GM21529 (cell line): ENCODE data around the gene NCAPH2.

Experiments used
- ATAC-seq: cut with Tn5 transposase; IDR thresholded peaks from one replicate; pipeline ENCODE4 v1.9.1; 2021; ENCODE audit not compliant: unreplicated experiment

Gene NCAPH2

DNA sequence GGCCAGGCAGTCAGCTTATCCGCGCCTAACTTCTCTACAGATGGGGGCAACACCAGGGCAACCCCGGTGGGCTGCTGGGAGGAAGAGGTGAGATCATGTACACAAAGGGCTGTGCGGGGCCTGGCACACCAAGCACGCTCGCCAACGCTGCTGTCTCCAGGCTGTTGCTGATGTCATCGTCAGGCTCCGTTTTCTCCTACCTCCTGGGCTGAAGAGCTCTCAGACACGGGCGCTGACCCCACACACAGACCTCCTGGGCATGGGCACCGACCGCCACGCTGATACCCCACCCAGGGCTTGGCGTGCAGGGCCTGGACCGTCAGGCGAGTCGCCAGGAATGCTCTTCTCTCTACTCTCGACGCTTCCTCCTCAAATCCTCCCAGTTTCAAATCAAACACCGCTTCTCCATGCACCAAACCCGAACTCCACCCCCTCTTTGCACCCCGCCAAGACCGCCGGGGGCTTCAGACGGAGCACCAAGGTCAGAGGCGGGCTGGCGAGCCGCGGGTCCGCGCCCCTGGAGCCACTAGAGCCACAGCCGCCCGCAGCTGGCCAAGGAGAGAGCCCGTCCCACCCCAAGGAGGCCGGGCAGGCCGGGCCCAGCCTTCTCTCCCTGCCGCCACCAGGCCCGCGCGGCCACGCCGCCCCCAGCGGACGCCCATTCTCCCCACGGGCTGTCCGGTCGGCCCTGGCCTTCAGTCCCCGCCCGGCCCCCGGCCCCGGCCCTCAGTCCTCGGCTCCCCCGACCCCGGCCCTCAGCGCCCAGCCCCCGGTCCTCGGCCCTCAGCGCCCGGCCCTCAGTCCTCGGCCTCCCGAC, 34.0 kb upstream of the NCAPH2 start:
- no peak for ATAC-seq

DNA sequence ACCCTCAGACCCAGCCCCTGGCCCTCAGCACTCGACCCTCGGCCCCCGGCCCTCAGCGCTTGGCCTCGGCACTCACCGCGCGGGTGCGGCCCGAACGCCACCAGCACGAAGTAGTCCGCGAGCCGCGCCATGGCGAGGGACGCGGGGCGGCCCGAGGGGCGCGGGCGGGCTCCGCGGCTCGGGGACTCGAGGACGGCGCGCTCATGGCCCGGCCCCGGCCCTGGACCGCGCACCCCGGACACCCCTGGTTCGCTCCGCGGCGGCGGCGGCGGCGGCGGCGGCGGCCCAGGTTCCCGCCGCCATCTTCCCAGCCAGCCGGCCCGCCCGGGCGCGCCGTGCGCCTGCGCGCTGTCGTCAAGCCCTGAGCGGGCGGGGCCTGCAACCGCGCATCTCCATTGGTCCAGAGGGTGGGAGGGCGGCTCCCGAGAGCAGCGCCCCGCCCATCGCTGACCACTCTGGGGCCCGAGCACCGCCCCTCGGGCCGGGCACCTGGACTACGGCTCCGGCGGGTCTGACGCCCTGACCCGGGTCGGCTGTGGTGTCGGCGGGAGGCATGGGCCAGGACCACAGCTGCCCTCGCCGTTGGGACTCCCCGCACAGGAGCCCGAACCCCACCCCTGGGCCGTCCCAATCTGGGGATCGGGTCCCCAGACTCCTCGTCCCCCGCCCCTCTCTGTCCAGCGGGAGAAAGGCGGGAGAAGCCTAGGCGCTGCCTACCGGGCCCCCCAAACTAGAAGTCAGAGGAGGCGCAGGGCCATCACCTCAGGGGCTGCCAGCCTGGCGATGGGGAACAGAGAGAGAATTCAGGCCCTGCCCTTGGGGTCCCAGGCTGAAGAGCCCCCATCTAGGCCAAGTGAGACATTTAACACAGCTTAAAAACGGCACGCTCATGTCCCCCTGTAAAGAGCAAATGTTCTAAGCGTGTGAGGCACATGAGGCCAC, 33.0 kb upstream of the NCAPH2 start, which contains the start of gene SBF1:
Gene SBF1, minus strand, starts transcription at position 326 of the 942 bp plus-strand sequence. Its CDS starts 195 bp downstream, at position 131.
- peak; percentile 61 for ATAC-seq

DNA sequence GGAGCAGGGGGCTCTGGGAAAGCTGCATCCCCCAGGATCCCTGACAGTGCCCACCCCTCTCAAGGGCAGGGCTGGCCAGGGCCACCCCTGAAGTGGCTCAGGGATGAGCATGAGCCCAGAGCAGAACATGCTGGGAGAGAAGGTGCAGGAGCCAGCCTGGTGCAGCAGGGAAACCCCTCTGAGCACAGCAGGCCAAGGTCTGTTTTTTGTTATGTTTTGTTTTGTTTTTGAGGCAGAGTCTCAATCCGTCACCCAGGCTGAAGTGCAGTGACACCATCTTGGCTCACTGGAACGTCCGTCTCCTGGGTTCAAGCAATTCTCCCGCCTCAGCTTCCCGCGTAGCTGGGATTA, 32.4 kb upstream of the NCAPH2 start:
- no peak for ATAC-seq

DNA sequence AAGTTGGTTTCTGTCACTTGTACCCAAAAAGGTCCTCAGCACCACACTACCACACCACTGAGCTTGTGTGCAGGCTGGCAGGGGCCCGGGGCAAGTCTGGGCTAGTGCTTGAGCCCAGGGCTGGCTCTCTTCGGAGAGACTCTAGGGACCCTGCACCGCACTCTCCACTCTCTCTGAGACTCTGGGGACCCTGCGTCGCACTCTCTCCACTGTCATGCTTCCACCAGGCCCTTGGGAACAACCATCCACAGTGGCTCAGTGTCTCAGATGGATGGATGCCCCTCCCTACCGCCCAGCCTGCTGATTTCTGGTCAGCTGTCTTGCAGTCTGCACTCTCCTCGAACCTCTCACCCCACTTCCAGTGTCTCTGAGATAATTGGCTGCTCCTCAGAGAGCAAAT, 31.2 kb upstream of the NCAPH2 start:
- no peak for ATAC-seq

DNA sequence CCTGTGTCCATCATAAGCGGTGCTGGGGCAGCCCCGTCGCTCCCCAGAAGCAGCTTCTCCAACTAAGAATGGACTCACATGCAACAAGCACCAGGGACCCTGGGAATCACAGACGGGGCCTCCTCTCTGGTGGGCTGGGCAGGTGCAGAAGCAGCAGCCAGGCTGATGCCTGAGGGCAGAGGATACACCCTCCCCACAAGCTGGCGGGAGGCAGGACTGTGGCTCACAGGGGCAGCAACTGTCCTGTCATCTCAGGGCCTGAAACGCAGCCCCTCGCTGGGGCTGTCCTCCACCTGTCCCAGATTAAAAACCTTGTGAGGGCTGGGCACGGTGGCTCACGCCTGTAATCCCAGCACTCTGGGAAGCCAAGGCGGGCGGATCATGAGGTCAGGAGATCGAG, 30.1 kb upstream of the NCAPH2 start:
- ATAC-seq, result no peak

DNA sequence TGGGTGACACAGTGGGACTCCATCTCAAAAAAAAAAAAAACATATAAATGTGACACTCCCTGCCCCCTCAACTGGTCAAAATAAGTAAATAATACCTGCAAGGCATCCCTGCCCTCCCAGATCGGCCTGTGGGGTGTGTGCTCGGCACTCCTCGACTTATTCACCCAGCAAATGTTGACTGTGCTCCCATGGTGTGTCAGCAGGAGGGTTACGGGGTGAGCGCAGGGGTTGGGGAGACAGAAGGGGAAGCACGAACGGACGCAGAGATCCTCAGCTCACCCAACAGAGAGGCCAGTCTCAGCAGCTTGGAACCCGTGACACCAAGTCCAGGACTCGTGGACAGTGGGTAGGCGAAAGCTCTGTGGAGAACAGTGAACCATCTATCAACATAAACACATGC, 28.3 kb upstream of the NCAPH2 start:
- no peak for ATAC-seq

DNA sequence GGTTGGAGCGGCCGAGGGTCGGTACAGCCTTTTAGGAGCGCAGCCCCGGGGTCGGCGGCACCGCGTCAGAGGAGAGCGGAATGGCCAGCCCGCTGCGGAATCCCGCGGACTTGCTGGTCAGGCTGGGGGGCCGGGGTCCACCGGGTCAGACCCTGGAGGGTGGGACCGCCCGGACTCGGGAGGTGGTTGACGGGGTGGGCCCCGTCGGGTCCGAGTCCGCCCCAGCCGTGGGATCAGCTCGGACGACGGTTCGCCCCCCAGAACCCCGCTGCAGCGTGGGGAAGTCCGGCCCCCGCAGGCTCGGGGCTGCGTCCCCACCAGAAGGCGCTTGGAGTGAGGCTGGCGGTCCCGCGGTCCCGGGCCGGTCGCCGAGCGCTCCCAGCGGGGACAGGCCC, 27.0 kb upstream of the NCAPH2 start:
- ATAC-seq, result no peak

DNA sequence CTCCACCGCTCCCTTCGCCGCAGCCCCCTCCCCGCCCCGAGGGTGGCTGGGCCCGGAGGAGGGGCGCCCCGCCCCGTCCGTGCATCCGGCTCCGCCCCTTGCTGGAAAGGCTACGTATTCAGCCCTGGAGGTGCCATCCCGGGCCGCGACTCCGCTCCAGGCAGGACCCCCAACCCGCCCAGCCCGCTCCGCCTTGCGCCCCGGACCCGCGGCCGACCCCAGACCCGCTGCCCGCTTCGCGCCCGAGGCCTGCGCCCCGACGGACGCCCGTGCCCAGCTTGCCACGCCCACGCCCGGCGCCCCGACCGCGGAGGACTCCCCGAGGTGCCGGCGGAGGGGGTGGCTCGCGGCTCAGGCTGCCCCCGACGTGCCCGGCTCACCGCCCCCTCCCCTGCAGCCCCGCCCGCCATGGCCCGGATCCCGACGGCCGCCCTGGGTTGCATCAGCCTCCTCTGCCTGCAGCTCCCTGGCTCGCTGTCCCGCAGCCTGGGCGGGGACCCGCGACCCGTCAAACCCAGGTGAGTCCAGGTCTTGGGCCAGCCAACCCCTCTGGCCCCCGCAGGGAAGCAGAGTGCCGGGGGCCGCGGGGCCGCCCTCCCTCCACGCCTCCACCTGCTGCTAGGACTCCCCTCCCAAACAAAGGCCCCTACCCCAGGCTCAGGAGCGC, 26.5 kb upstream of the NCAPH2 start, which contains the start of gene ADM2:
Gene ADM2, plus strand, starts transcription at position 104 of the 667 bp plus-strand sequence. Its CDS starts 305 bp downstream, at position 409.
- ATAC-seq, result no peak

DNA sequence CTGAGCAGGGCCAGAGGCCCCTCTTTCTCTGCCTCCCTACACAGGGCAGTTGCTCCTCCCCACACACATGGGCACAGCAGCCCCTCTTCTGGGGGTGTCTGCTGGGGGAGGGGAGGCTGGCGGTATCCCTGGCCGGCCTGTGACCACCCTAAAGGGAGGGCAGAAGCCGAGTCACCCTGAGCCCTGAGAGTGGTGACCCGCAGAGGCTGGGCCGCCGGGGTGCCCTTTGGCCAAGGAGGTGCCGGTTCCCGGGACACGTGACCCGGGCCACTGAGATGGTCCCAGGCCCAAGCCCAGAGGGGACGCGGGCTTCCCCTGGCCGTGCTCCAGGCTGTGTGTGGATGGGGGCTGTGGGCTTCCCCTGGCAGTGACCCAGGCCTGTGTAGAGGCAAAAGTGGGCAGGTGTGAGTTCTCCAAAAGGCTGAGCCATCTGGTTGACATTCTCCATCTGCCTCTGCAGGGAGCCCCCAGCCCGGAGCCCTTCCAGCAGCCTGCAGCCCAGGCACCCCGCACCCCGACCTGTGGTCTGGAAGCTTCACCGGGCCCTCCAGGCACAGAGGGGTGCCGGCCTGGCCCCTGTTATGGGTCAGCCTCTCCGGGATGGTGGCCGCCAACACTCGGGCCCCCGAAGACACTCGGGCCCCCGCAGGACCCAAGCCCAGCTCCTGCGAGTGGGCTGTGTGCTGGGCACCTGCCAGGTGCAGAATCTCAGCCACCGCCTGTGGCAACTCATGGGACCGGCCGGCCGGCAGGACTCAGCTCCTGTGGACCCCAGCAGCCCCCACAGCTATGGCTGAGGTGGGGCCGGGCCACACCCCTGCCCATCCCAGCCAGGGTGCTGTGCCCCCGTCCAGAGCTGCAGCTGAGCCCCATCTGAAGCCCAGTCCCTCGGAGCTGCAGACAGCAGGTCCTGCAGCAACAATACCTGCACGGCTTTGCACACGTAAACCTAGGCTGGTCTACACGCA, 25.6 kb upstream of the NCAPH2 start:
- no peak for ATAC-seq

DNA sequence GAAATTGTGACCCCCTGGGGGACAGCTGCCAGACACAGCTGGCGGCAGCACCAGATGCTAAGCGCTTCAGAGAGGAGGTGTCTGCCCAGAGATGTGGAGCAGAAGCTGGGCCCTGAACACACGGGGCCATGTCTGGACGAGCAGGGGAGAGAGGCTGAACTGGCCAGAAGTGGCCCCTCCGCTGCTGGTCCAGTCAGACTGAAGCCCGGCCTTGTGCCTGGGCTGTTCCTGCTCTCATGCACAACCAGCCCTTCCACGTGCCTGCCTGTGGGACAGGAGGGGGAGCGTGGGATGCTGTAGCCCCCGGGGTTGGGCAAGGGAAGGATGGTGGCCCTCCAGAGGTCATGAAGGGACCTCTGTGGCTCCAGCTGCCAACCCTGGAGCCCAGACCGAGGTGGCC, 24.9 kb upstream of the NCAPH2 start:
- ATAC-seq, result no peak

DNA sequence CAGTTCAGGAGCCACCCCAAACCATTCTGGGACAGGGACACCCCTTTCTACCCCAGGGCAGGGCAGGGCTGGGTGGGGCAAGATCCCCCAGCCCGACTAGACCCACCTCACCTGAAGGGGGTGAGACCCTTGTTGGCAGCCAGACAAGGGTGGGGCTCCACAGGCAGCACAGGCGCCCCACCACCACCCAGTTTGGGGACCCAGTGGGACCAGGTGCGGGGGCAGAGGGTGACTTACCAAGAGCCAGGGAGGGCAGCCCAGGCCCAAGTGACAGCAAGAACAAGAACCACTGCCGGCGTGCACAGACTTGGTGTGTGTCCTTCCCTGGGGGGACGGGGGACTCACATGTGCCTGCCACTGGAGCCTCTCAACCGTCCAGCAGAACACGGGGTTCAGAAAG, 24.5 kb upstream of the NCAPH2 start:
- no peak for ATAC-seq

DNA sequence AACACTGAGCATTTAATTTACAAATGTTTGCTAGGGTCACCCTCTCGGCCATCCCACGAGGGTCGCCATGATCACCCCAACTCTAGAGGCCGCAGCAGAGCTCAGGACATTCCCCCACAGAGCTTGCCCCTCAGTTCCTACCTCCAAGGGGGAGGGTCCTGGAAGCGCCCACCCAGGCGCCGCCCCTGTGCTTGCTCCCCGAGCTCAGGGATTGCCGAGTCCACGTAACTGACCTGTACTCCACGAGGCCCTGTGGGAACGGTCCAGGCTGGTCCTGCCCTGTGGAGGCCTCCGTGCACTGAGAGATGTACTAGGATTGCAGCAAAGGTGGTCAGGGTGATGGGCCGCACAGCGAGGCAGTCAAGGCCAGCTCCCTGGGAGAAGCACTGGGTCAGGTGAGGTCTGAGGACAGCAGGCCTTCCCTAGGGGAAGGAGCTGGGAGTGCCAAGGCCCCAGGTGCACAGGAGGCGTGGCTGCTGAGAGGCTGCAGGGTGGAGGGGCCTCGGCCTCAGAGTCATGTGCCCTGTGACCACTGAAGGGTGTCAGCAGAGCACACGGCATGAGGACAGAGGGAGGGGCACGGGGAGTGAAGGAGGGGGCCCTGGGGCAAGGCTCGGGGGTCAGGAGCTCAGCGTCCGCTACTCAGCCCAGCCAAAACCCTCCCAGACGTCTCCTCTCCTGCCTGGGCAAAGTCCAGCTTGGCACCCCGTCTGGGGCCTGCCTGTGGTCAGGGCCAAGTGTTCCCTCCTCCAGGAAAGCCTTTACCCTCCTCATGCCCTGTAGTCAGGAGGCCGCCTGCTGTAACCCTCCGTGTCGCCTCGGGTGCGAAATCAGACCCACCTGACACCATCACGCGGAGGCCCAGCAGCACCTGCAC, 23.8 kb upstream of the NCAPH2 start:
- no peak for ATAC-seq

DNA sequence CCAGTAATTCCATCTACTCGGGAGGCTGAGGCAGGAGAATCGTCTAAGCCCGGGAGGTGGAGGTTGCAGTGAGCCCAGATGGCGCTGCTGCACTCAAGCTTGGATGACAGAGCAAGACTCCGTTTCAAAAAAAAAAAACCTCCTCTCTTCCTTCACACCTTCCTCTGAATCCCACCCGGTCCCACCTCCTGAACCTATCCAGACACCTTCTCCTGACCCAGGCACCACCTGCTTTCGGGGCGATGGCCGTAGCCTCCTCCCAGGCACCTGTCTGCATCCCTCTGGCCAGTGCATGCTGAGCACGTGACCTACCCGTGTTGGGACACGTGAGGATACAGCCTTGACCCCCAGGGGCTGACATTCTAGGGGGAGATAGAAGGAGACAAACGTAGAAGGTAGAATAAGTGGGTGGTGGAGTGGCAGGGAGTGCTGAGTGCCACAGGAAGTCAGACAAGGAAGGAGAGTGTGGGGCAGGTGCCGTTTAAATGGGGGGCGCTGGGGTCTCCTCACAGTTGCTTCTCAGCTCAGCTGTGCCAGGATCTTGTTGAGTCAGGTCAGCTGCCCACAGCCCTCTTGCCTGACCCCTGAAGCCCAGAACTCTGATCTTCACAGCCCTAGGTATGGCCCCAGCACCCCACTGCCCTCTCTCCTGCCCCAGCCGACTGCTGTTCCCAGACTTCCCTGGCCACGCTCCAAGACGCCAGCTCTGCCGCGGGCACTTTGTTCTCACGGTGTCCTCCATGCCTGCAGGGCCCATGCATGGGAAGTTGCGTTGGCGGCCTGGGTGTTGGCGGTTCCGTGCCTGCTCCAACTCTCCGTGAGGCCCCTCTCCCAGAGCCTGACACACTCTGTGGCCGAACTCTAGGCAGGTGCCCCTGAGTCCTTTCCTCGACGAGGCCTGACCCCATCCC, 22.5 kb upstream of the NCAPH2 start:
- ATAC-seq, result no peak

DNA sequence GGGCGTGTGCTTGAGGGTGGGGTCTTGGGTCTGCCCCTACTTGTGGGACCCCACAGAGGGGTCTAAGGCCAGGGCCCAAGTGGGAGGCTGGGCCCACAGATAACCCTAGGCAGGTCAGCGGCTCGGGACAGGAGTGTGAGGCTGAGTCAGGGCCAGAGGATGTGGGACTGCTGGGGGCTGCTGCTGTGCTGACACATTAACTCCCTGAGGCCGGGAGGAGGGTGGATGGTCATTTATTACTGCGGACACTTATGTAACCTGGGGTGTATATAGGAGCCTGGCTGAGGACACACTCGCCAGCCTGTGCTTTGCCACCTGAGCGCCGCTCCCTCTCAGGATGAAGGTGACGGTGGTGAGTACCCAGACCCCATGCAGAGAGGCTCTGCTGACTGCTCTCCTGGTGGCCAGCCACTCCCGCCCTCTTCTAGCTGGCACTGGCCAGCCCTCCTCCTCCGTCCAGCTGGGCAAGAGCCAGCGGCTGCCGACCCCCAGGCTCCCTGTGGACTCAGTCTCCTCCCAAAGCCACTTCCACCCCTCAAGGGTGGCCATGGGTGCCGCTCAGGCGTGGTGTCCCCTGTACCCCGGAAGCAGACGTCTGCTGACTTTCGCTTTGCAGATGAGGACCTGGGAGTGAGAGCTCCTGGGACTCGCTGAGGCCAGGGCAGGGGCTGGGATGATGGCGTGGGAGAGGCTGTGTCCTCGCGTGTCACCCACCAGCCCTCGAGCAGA, 21.3 kb upstream of the NCAPH2 start, which contains the start of gene MIOX:
Gene MIOX, plus strand, starts transcription at position 299 of the 729 bp plus-strand sequence. Its CDS starts 39 bp downstream, at position 338.
- ATAC-seq, result no peak

DNA sequence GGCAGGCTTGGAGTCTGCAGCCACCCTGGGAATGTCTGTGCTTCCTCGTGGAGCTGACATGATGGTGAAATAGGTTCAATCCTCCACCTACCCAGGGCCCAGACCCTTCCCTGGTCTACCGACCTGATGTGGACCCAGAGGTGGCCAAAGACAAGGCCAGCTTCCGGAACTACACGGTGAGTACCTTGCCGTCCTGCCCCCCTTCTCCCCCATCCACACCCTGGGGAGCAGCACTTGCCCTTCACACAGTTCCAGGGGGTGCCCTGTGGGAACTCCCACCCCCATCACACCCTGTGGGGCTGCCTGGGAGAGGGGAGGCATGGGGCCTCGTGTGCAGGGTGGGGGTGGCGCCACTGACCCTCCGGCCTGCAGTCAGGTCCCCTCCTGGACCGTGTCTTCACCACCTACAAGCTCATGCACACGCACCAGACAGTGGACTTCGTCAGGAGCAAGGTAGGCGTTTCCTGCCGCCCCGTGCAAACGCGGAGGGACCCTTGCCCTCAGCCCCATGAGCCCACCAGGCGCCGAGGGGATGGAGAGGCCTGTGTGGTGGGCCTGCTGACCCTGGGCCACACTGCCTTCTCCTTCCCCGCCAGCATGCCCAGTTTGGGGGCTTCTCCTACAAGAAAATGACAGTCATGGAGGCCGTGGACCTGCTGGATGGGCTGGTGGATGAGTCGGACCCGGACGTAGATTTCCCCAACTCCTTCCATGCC, 20.6 kb upstream of the NCAPH2 start:
- no peak for ATAC-seq

DNA sequence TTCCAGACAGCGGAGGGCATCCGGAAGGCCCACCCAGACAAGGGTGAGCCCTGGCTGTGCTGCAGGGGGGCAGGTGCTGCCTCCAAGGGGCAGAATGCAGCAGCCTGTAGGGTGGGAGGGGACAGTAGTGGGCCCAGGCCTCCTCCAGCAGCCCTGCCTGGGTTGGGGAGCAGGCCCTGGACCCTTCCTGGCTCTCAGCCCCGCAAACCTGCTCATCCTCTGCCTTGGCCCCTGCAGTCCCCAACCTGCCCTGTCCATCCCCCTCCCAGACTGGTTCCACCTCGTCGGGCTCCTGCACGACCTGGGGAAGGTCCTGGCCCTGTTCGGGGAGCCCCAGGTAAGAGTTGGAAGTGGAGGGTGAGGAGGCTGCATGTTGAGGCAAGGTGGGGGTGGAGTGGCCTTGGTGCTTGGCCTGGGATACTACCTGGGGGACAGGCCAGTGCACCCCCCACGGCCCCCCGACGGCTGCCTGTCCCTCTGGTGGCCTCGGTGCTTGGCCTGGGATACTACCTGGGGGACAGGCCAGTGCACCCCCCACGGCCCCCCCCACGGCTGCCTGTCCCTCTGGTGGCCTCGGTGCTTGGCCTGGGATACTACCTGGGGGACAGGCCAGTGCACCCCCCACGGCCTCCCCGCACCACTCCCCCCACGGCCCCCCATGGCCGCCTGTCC, 19.9 kb upstream of the NCAPH2 start:
- no peak for ATAC-seq
